Measurements from ENCODE around the gene MTCL3.

- TF ChIP-seq CTCF (IDR thresholded peaks at IDR 0.05; ENCODE audit: low read depth, low read length) (no peak), POLR2A (IDR thresholded peaks at IDR 0.05; ENCODE audit: extremely low read depth, insufficient read length) (no peak), MYC (IDR thresholded peaks at IDR 0.05; ENCODE audit: low read depth, low read length) (no peak), MAX (IDR thresholded peaks at IDR 0.05; ENCODE audit: low read depth, low read length) (no peak)
Observed at GRCh38 chr6:127506894-127507293, 12.2 kb downstream of the MTCL3 start.
